GM21717 (cell line): ENCODE data around the gene MRPL48.
"Not testable (repeated sequence)": the region's sequence is repeated elsewhere in the genome, so short reads cannot be mapped to it uniquely, and the experiment has no call there.

Experiments
- ATAC-seq: cut with Tn5 transposase; IDR thresholded peaks from one replicate; pipeline ENCODE4 v1.9.1; 2021; ENCODE audit warnings: mild to moderate bottlenecking, moderate library complexity; ENCODE audit not compliant: unreplicated experiment

The MRPL48 gene

DNA sequence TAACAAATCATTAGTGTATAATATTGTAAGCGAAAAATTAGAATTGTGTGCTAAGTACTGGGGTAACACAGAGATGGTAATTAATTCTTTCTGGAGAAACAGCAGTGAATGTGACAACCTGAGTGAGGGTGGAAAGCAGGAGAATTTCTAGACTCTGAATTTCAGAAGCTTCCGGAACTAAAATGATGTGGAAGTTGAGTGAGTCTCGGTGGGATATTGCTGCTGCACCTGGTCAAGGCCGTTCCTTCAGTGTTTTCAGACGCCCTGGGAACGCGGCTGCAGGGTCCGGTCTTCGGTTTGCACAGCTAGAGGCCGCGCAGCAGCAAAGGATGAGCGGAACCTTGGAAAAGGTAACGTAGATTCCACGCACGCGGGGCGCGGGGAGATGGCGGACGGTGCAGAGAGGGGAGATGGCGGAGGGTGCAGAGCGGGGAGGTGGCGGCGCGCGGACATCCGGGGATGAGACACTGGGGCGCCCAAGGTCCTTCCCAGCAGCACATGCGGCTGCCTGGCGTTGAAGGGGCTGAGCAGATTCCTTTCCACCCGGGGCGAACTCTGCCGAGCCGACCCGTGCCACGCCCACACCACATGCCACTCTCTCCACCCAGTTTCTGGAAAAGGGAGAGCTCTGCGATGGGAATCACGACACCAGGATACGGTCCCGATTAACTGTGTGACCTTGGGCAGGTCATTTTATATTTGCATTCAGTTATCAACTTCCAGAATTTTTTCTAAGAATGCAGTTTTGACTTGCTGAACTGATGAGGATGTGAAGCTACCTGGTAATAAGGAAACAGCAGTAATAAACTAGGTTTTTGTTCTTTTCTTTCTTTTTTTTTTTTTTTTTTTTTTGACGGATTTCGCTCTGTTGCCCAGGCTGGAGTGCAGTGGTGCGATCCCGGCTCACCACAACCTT lies at the start of gene MRPL48:
Gene MRPL48, plus strand, starts transcription at position 232 of the 916 bp plus-strand sequence. Its CDS starts 98 bp downstream, at position 330.
- ATAC-seq = peak; percentile 92

DNA sequence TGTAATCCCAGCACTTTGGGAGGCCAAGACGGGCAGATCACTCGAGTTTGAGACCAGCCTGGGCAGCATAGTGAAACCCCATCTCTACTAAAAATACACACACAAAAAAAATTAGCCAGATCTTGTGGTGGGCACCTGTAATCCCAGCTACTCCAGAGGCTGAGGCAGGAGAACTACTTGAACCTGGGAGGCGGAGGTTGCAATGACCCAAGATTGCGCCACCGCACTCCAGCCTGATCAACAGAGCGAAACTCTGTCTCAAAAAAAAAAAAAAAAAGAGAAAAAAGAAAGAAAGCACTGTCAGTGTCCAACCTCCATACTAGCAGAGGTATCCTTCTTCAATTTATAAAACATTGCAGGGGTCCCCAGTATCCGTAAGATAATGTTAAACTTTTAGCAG lies 44.6 kb upstream of the MRPL48 start:
- ATAC-seq = no peak

GRCh38 chr11:73746701-73747100 lies 41.0 kb upstream of the MRPL48 start:
- no peak for ATAC-seq

DNA sequence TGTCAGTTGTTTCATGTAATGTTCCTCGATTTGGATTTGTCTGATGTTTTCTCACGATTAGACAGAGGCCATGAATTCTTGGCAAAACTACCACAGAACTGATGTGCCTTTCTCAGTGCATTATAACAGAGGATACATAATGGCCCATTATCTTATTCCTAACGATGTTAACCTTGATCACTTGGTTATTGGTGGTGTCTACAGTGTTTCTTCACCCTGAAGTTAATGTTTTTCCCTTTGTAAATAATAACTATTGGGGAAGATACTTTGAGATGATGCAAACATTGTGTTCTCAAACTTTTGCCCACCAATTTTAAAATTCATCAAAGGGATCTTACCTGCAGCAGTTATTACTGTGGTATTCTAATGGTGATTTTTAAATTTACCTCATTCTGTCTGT lies 39.9 kb upstream of the MRPL48 start:
- no peak for ATAC-seq

DNA sequence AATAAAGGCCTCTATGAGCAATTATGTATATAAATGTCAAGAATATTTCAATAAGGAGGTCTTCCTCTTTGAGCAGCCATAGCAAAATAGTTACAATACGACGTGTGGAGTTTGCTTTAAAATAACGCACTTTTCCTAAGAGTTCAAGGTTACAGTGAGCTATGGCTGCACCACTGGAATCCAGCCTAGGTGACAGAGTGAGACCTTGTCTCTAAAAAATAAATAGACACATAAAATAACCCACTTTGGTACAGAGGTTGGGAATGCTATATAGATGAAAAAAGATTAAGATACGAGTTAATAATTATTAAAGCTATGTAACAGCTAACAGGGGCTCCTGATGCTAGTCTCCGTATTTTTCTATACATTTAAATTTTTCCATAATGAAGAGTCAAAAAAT lies 39.4 kb upstream of the MRPL48 start:
- ATAC-seq = no peak

GRCh38 chr11:73749118-73749517 lies 38.6 kb upstream of the MRPL48 start:
- ATAC-seq = no peak

DNA sequence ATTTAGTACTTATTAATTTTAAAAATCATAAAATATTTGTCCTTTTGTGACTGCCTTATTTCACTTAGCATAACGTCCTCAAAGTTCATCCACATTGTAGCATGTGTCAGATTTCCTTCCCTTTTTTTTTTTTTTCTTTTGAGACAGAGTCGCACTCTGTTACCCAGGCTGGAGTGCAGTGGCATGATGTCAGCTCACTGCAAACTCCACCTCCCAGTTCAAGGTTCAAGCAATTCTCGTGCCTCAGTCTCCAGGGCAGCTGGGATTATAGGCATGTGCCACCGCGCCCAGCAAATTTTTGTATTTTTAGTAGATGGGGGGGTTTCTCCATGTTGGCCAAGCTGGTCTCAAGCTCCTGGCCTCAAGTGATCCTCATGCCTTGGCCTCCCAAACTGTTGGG lies 37.4 kb upstream of the MRPL48 start:
- no peak for ATAC-seq

DNA sequence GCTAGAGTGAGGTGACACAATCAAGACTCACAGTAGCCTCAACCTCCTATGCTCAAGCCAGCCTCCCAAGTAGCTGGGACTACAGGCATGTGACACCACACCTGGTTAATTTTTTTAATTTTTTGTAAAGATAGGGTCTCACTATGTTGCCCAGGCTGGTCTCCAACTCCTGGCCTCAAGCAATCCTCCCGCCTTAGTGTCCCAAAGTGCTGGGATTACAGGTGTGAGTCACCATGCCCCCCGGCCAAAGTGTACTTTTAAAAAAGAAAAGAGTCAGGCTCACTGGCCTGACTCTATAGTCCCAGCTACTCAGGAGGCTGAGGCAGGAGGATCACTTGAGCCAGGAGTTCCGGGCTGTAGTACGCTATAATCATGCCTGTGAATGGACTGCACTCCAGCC lies 36.8 kb upstream of the MRPL48 start:
- ATAC-seq = not testable (repeated sequence)

- no peak for ATAC-seq
Observed at GRCh38 chr11:73752216-73752867, 35.3 kb upstream of the MRPL48 start.

- ATAC-seq = no peak
Observed at GRCh38 chr11:73752903-73753302, 34.8 kb upstream of the MRPL48 start.

GRCh38 chr11:73753938-73754337 lies 33.7 kb upstream of the MRPL48 start:
- ATAC-seq = no peak

GRCh38 chr11:73755670-73756069 lies 32.0 kb upstream of the MRPL48 start:
- ATAC-seq = no peak

- ATAC-seq = no peak
Observed at GRCh38 chr11:73757598-73757997, 30.1 kb upstream of the MRPL48 start.

DNA sequence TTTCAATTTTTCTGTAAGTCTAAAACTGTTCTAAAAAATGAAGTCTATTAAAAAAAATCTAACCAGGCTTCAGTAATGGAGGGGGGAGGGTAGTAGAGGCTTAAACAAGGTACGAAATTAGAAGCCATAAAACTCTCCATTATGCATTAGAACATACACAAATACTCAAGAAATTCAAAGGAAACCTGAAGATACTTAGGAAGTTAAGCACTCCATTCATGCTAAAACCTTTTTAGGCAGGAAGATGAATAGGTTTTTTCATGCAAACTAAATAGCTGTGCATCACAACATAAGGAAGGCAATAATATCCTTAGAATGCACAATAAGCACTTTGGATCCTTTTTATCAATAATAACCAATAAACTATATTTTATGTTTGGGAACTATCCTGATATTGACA lies 29.2 kb upstream of the MRPL48 start:
- no peak for ATAC-seq

- ATAC-seq = no peak
Observed at GRCh38 chr11:73759610-73760134, 28.0 kb upstream of the MRPL48 start.

GRCh38 chr11:73760135-73760678 lies 27.5 kb upstream of the MRPL48 start:
- peak; percentile 13 for ATAC-seq

GRCh38 chr11:73760679-73761402 lies 26.8 kb upstream of the MRPL48 start, which contains the start of gene RAB6A:
Gene RAB6A, minus strand, starts transcription at chr11:73761074. Its CDS starts 439 bp downstream, at chr11:73760635.
- ATAC-seq = peak; percentile 90

DNA sequence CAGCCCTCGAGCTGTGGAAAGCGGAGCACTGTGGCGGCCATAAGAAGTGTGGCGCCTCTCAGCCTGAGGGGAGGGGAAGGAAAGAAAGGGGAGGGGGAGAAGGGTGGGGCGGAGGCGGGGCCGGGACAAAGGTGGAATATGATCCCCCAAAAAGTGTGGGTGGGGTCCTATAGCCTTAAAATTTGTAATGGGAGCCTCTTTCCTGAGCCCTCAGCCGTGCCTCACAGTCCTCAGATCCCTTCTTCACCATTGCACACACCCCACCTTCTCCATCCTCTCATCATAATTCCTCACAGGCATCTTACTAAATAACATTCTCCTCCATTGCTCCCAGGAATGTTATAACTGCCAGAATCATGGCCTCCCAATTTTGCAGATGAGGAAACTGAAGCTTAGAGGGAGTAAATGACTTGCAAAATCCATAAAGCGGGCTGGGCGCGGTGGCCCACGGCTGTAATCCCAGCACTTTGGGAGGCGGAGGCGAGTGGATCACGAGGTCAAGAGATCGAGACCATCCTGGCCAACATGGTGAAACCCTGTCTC lies 26.2 kb upstream of the MRPL48 start:
- peak; percentile 9 for ATAC-seq

DNA sequence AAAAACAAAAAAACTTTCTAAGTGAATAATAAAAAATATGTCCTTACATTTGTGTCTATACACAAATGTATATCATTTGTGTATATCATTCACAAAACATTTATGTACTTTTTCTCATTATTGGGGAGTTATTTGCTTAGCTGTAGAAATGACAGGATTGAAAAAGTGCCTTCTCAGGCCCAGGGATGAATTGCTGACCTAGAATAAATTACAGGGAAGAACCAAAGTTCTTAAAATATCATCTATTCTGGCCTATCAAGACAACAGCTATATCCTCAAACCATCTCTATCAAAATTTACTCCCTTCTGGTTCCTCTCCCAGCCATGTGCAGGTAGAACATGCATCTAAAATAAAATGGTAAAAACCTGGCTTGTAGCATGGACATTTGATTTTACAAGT lies 24.9 kb upstream of the MRPL48 start:
- ATAC-seq = no peak

DNA sequence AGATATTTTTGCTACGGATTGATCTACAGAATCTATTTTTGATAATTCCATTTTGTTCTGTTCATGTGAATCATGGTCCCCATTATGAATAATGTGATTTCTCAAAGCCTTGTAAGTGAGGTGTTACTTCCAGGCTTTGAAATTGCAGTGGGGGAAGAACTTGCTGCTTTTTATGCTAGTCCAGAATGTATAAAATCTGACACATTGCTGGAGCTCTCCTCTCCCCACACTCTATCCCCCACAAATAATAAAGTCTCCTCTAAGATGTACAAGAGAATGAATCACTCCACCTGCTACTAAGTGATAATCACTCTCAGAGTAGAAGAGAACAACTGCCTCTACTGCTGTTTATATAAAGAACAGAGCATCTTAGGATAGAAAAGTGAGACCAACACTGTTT lies 20.9 kb upstream of the MRPL48 start:
- ATAC-seq = no peak

DNA sequence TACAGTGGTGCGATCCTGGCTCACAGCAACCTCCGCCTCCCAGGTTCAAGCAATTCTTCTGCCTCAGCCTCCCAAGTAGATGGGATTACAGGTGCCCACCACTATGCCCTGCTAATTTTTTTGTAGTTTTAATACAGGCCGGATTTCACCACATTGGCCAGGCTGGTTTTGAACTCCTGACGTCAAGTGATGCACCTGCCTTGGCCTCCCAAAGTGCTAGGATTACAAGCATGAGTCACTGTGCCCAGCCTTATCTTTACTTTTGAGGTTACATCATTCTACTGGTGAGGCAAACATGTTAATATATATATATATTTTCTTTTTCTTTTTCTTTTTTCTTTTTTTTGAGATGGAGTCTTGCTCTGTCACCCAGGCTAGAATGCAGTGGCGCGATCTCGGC lies 16.9 kb upstream of the MRPL48 start:
- ATAC-seq = not testable (repeated sequence)
